Measurements from ENCODE around the gene TOX2.

TOX2 gene

DNA sequence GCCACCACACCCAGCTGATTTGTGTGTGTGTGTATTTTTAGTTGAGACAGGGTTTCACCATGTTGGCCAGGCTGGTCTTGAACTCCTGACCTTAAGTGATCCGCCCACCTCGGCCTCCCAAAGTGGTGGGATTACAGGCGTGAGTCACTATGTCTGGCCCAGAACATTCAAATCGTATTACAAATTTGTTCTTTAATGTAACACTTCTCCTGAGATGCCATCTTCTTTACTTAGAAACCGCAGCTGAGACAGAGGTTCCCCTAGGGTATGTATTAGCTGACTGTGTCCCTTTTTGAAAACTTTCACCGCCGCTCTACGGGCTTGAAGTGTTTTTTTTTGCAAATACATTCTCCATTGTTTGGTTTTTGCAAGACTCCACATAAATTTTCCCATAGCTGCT lies 62.6 kb downstream of the TOX2 start:
- H4K20me1 ChIP-seq (ENCODE audit: insufficient read depth, low read length), result peaks cover 93% of the 10 kb centered on the region
- H3K9me3 ChIP-seq (ENCODE audit: insufficient read depth, low read length), result no peaks in the 10 kb centered on the region
- H3K36me3 ChIP-seq (replicated peaks; ENCODE audit: low read depth, low read length), result peaks cover 64% of the 10 kb centered on the region
- H3K4me1 ChIP-seq (ENCODE audit: low read length), result peaks cover 6% of the 10 kb centered on the region; the same call in 1 of the 2 replicates
- no peaks in the 10 kb centered on the region for H3K27me3 ChIP-seq (ENCODE audit: low read depth, low read length)
- H2AFZ ChIP-seq (ENCODE audit: low read depth, low read length), result no peak overlapping the region
- H3K79me2 ChIP-seq (ENCODE audit: low read length), result peaks cover 61% of the 10 kb centered on the region
- H3K4me2 ChIP-seq (ENCODE audit: low read length), result no peak overlapping the region
- no peak overlapping the region for H3K9ac ChIP-seq (ENCODE audit: low read length)
- TF ChIP-seq, protein P1, sequence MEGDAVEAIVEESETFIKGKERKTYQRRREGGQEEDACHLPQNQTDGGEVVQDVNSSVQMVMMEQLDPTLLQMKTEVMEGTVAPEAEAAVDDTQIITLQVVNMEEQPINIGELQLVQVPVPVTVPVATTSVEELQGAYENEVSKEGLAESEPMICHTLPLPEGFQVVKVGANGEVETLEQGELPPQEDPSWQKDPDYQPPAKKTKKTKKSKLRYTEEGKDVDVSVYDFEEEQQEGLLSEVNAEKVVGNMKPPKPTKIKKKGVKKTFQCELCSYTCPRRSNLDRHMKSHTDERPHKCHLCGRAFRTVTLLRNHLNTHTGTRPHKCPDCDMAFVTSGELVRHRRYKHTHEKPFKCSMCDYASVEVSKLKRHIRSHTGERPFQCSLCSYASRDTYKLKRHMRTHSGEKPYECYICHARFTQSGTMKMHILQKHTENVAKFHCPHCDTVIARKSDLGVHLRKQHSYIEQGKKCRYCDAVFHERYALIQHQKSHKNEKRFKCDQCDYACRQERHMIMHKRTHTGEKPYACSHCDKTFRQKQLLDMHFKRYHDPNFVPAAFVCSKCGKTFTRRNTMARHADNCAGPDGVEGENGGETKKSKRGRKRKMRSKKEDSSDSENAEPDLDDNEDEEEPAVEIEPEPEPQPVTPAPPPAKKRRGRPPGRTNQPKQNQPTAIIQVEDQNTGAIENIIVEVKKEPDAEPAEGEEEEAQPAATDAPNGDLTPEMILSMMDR (IDR thresholded peaks at IDR 0.05; ENCODE audit: low read depth, low read length), result no peak
- no peak for TF ChIP-seq EZH2phosphoT487 (IDR thresholded peaks at IDR 0.05; ENCODE audit: low read depth)
- no peak overlapping the region for H3K27ac ChIP-seq (ENCODE audit: low read length)
- no peak overlapping the region for H3K4me3 ChIP-seq (ENCODE audit: low read length)

- no peak overlapping the region for H3K4me2 ChIP-seq (ENCODE audit: low read length)
- TF ChIP-seq, protein P1 (IDR thresholded peaks at IDR 0.05; ENCODE audit: low read depth, low read length), result no peak
- no peak for TF ChIP-seq EZH2phosphoT487 (IDR thresholded peaks at IDR 0.05; ENCODE audit: low read depth)
- no peak overlapping the region for H3K4me3 ChIP-seq (ENCODE audit: low read length)
- H3K4me1 ChIP-seq (ENCODE audit: low read length), result peaks cover 6% of the 10 kb centered on the region; the same call in 1 of the 2 replicates
- H2AFZ ChIP-seq (ENCODE audit: low read depth, low read length), result no peak overlapping the region
- H3K9ac ChIP-seq (ENCODE audit: low read length), result no peak overlapping the region
- H3K79me2 ChIP-seq (ENCODE audit: low read length), result peaks cover 60% of the 10 kb centered on the region
- H3K36me3 ChIP-seq (replicated peaks; ENCODE audit: low read depth, low read length), result peaks cover 61% of the 10 kb centered on the region
- peaks cover 93% of the 10 kb centered on the region for H4K20me1 ChIP-seq (ENCODE audit: insufficient read depth, low read length)
- H3K27me3 ChIP-seq (ENCODE audit: low read depth, low read length), result no peaks in the 10 kb centered on the region
- no peak overlapping the region for H3K27ac ChIP-seq (ENCODE audit: low read length)
- H3K9me3 ChIP-seq (ENCODE audit: insufficient read depth, low read length), result no peaks in the 10 kb centered on the region
Measured at GRCh38 chr20:43977962-43978361, 63.3 kb downstream of the TOX2 start.

GRCh38 chr20:43979576-43980105 lies 65.0 kb downstream of the TOX2 start:
- H3K4me1 ChIP-seq (ENCODE audit: low read length), result peaks cover 6% of the 10 kb centered on the region; the same call in 1 of the 2 replicates
- H4K20me1 ChIP-seq (ENCODE audit: insufficient read depth, low read length), result peaks cover 92% of the 10 kb centered on the region
- H3K4me2 ChIP-seq (ENCODE audit: low read length), result no peak overlapping the region
- peaks cover 63% of the 10 kb centered on the region for H3K79me2 ChIP-seq (ENCODE audit: low read length)
- H3K9me3 ChIP-seq (ENCODE audit: insufficient read depth, low read length), result no peaks in the 10 kb centered on the region
- no peak overlapping the region for H3K4me3 ChIP-seq (ENCODE audit: low read length)
- no peaks in the 10 kb centered on the region for H3K27me3 ChIP-seq (ENCODE audit: low read depth, low read length)
- TF ChIP-seq, protein P1 (IDR thresholded peaks at IDR 0.05; ENCODE audit: low read depth, low read length), result no peak
- no peak for TF ChIP-seq EZH2phosphoT487 (IDR thresholded peaks at IDR 0.05; ENCODE audit: low read depth)
- H3K27ac ChIP-seq (ENCODE audit: low read length), result no peak overlapping the region
- no peak overlapping the region for H3K9ac ChIP-seq (ENCODE audit: low read length)
- peaks cover 50% of the 10 kb centered on the region for H3K36me3 ChIP-seq (replicated peaks; ENCODE audit: low read depth, low read length)
- no peak overlapping the region for H2AFZ ChIP-seq (ENCODE audit: low read depth, low read length)

- no peaks in the 10 kb centered on the region for H3K9me3 ChIP-seq (ENCODE audit: insufficient read depth, low read length)
- H2AFZ ChIP-seq (ENCODE audit: low read depth, low read length), result no peak overlapping the region
- TF ChIP-seq, protein P1 (IDR thresholded peaks at IDR 0.05; ENCODE audit: low read depth, low read length), result no peak
- TF ChIP-seq EZH2phosphoT487 (IDR thresholded peaks at IDR 0.05; ENCODE audit: low read depth), result no peak
- H3K4me2 ChIP-seq (ENCODE audit: low read length), result no peak overlapping the region
- no peak overlapping the region for H3K9ac ChIP-seq (ENCODE audit: low read length)
- H3K27me3 ChIP-seq (ENCODE audit: low read depth, low read length), result no peaks in the 10 kb centered on the region
- H3K4me1 ChIP-seq (ENCODE audit: low read length), result peaks cover 6% of the 10 kb centered on the region; the same call in 1 of the 2 replicates
- H3K79me2 ChIP-seq (ENCODE audit: low read length), result peaks cover 75% of the 10 kb centered on the region
- H3K27ac ChIP-seq (ENCODE audit: low read length), result no peak overlapping the region
- H4K20me1 ChIP-seq (ENCODE audit: insufficient read depth, low read length), result peaks cover 85% of the 10 kb centered on the region
- H3K36me3 ChIP-seq (replicated peaks; ENCODE audit: low read depth, low read length), result peaks cover 33% of the 10 kb centered on the region
- H3K4me3 ChIP-seq (ENCODE audit: low read length), result no peak overlapping the region
Measured at GRCh38 chr20:43981540-43981939, 66.9 kb downstream of the TOX2 start.
